Measurements from ENCODE around the gene PTPRF.

DNA sequence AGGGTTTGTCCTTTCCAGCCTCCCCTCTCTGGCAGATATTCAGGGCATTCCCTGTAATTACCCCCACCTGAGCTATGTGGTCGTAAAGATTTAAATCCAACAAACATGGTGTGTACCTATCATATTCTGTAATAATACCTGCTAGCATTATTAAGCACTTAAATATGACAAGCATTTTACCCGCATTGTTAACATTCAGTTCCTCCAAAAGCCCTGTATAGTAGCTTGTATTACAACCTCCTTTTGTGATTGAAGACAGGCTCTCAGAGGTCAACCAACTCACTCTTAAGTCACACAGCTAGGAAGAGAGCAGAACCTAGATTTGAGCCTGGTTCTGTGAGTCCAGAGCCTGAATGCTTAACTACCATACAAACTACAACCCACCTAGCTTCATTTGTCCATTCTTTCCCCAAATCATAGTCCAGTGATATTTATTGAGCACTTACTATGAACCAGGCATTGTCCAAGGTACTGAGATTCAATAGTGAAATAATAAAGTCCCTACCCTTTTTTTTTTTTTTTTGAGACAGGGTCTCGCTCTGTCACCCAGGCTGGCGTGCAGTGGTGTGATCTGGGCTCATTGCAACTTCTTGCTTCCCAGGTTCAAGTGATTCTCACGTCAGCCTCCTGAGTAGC lies 105.4 kb downstream of the PTPRF start:
- TF ChIP-seq, protein P1, sequence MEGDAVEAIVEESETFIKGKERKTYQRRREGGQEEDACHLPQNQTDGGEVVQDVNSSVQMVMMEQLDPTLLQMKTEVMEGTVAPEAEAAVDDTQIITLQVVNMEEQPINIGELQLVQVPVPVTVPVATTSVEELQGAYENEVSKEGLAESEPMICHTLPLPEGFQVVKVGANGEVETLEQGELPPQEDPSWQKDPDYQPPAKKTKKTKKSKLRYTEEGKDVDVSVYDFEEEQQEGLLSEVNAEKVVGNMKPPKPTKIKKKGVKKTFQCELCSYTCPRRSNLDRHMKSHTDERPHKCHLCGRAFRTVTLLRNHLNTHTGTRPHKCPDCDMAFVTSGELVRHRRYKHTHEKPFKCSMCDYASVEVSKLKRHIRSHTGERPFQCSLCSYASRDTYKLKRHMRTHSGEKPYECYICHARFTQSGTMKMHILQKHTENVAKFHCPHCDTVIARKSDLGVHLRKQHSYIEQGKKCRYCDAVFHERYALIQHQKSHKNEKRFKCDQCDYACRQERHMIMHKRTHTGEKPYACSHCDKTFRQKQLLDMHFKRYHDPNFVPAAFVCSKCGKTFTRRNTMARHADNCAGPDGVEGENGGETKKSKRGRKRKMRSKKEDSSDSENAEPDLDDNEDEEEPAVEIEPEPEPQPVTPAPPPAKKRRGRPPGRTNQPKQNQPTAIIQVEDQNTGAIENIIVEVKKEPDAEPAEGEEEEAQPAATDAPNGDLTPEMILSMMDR (IDR thresholded peaks at IDR 0.05) = no peak
- TF ChIP-seq POLR2A (IDR thresholded peaks at IDR 0.05) (no peak), EP300 (IDR thresholded peaks at IDR 0.05) (no peak)

Data from ovary (tissue), 3 donors.